SK-N-SH treated with all-trans-retinoic acid at 6 μM for 48 hours (cell line): ENCODE data around the gene ARHGAP10.

Experiments used
- ATAC-seq: fragments of 200-7000 bp; cut with Tn5 transposase; 3 replicates; pipeline ENCODE4 v1.9.1; 2020; ENCODE audit warnings: mild to moderate bottlenecking, moderate library complexity
- CREB5 ChIP-seq: fragments of 250-450 bp; sonication (Bioruptor Pico); IDR thresholded peaks from 2 replicates; pipeline ENCODE4 v1.5.1; 2020; ENCODE audit warnings: low read depth, mild to moderate bottlenecking, moderate library complexity
- CSDC2 ChIP-seq: fragments of 250-450 bp; sonication (Bioruptor Pico); IDR thresholded peaks from 2 replicates; pipeline ENCODE4 v1.5.0; 2020; ENCODE audit warnings: mild to moderate bottlenecking, moderate library complexity
- CSRNP3 ChIP-seq: fragments of 250-450 bp; sonication (Bioruptor Pico); IDR thresholded peaks from 2 replicates; pipeline ENCODE4 v1.5.1; 2021; ENCODE audit warnings: mild to moderate bottlenecking, moderate library complexity
- ESRRG ChIP-seq: fragments of 250-450 bp; sonication (Bioruptor Pico); IDR thresholded peaks from 2 replicates; pipeline ENCODE4 v1.6.1; 2021; ENCODE audit warnings: mild to moderate bottlenecking
- GLIS3 ChIP-seq: fragments of 250-450 bp; sonication (Bioruptor Pico); IDR thresholded peaks from 2 replicates; pipeline ENCODE4 v1.5.0; 2020; ENCODE audit warnings: mild to moderate bottlenecking, moderate library complexity
- ISL1 ChIP-seq: fragments of 250-450 bp; sonication (Bioruptor Pico); IDR thresholded peaks from 2 replicates; pipeline ENCODE4 v2.1.2; 2022; ENCODE audit warnings: mild to moderate bottlenecking, moderate library complexity
- OSR1 ChIP-seq: fragments of 250-450 bp; sonication (Bioruptor Pico); IDR thresholded peaks from 2 replicates; pipeline ENCODE4 v1.8.0; 2022; ENCODE audit warnings: moderate library complexity, mild to moderate bottlenecking, inconsistent platforms
- PATZ1 ChIP-seq: fragments of 250-450 bp; sonication (Bioruptor Pico); IDR thresholded peaks from 2 replicates; pipeline ENCODE4 v1.8.0; 2020; ENCODE audit warnings: mild to moderate bottlenecking, moderate library complexity, borderline replicate concordance
- POU6F1 ChIP-seq: fragments of 250-450 bp; sonication (Bioruptor Pico); IDR thresholded peaks from 2 replicates; pipeline ENCODE4 v1.8.0; 2021; ENCODE audit warnings: low read depth, mild to moderate bottlenecking, moderate library complexity, borderline replicate concordance
- PPARA ChIP-seq: fragments of 250-450 bp; sonication (Bioruptor Pico); IDR thresholded peaks from 2 replicates; pipeline ENCODE4 v1.5.0; 2020; ENCODE audit warnings: mild to moderate bottlenecking, borderline replicate concordance
- RARB ChIP-seq: fragments of 250-450 bp; sonication (Bioruptor Pico); IDR thresholded peaks from 2 replicates; pipeline ENCODE4 v1.8.0; 2021; ENCODE audit warnings: mild to moderate bottlenecking, moderate library complexity
- SNAI2 ChIP-seq: fragments of 250-450 bp; sonication (Bioruptor Pico); IDR thresholded peaks from 2 replicates; pipeline ENCODE4 v1.5.0; 2020; ENCODE audit warnings: mild to moderate bottlenecking, moderate library complexity
- TCF4 ChIP-seq: fragments of 250-450 bp; sonication (Bioruptor Pico); IDR thresholded peaks from 2 replicates; pipeline ENCODE4 v1.8.0; 2021; ENCODE audit warnings: mild to moderate bottlenecking, moderate library complexity, borderline replicate concordance
- TOX ChIP-seq: fragments of 250-450 bp; sonication (Bioruptor Pico); IDR thresholded peaks from 2 replicates; pipeline ENCODE4 v1.8.0; 2021; ENCODE audit warnings: mild to moderate bottlenecking, moderate library complexity, borderline replicate concordance
- TSHZ2 ChIP-seq: fragments of 250-450 bp; sonication (Bioruptor Pico); IDR thresholded peaks from 2 replicates; pipeline ENCODE4 v1.5.0; 2020; ENCODE audit warnings: mild to moderate bottlenecking, moderate library complexity
- ZFP3 ChIP-seq: fragments of 250-450 bp; sonication (Bioruptor Pico); IDR thresholded peaks from 2 replicates; pipeline ENCODE4 v1.5.0; 2020; ENCODE audit warnings: mild to moderate bottlenecking, moderate library complexity
- ZFP30 ChIP-seq: fragments of 450-650 bp; formaldehyde crosslinking; IDR thresholded peaks from 2 replicates; pipeline ENCODE4 v1.5.0; 2022; ENCODE audit warnings: mild to moderate bottlenecking, moderate library complexity
- ZNF565 ChIP-seq: fragments of 450-650 bp; formaldehyde crosslinking; conservative IDR thresholded peaks from 2 replicates; pipeline ENCODE4 v1.5.0; 2020; ENCODE audit warnings: low read depth, mild to moderate bottlenecking, moderate library complexity
- ZNF70 ChIP-seq: fragments of 450-650 bp; formaldehyde crosslinking; IDR thresholded peaks from 2 replicates; pipeline ENCODE4 v1.5.0; 2020; ENCODE audit warnings: mild to moderate bottlenecking, moderate library complexity
- ZNF8 ChIP-seq: fragments of 450-650 bp; formaldehyde crosslinking; IDR thresholded peaks from 2 replicates; pipeline ENCODE4 v1.5.0; 2020; ENCODE audit warnings: mild to moderate bottlenecking, moderate library complexity

Gene ARHGAP10

GRCh38 chr4:148072789-148073188, 340.9 kb downstream of the ARHGAP10 start (continued):
- TF ChIP-seq GLIS3 (CRISPR knock-in tag) (no peak), ZNF8 (CRISPR knock-in tag) (no peak), TSHZ2 (no peak), ZFP3 (CRISPR knock-in tag) (no peak), TCF4 (CRISPR knock-in tag) (no peak), SNAI2 (CRISPR knock-in tag) (no peak), PPARA (CRISPR knock-in tag) (no peak)

DNA sequence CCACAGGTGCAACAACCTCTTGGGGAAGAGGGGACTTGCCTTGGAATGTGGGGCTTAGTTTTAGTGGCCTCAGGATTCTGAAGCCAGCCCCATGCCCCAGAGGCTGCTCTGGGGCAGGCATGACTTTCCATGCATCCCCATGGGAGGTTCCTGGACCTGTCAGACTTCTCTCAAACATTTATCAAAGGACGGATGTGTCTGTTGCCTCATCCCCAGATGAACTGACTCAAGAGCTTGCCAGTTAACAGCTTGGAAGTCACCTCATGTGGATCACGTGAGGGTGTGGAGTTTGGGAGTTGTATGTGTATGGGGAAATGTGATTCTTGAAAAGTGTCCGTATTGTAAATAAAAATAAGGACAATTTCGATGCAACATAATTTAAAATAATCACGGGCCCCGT, 341.5 kb downstream of the ARHGAP10 start:
- no peak for TF ChIP-seq PATZ1 (CRISPR knock-in tag)
- TF ChIP-seq ZNF565 = no peak
- no peak for TF ChIP-seq ZNF70 (CRISPR knock-in tag)
- TF ChIP-seq TCF4 (CRISPR knock-in tag) = no peak
- TF ChIP-seq ISL1 (CRISPR knock-in tag) = no peak
- TF ChIP-seq OSR1 (CRISPR knock-in tag) = no peak
- TF ChIP-seq CSDC2 (CRISPR knock-in tag) = no peak
- no peak for TF ChIP-seq TOX (CRISPR knock-in tag)
- TF ChIP-seq POU6F1 (CRISPR knock-in tag) = no peak
- no peak for TF ChIP-seq GLIS3 (CRISPR knock-in tag)
- no peak for TF ChIP-seq ESRRG (CRISPR knock-in tag)
- TF ChIP-seq PPARA (CRISPR knock-in tag) = no peak
- TF ChIP-seq ZFP3 (CRISPR knock-in tag) = no peak
- TF ChIP-seq CREB5 (CRISPR knock-in tag) = no peak
- TF ChIP-seq ZFP30 (CRISPR knock-in tag) = no peak
- no peak for TF ChIP-seq RARB (CRISPR knock-in tag)
- TF ChIP-seq CSRNP3 = no peak
- TF ChIP-seq TSHZ2 = no peak
- ATAC-seq = no peak
